HG03457 (cell line): ENCODE results near the gene MASP2.
"Not testable (repeated sequence)": the region's sequence is repeated elsewhere in the genome, so short reads cannot be mapped to it uniquely, and the experiment has no call there.

Source experiments
- ATAC-seq: cut with Tn5 transposase; IDR thresholded peaks from one replicate; pipeline ENCODE4 v1.9.1; 2021; ENCODE audit warnings: moderate number of reproducible peaks; ENCODE audit not compliant: unreplicated experiment

MASP2 gene

DNA sequence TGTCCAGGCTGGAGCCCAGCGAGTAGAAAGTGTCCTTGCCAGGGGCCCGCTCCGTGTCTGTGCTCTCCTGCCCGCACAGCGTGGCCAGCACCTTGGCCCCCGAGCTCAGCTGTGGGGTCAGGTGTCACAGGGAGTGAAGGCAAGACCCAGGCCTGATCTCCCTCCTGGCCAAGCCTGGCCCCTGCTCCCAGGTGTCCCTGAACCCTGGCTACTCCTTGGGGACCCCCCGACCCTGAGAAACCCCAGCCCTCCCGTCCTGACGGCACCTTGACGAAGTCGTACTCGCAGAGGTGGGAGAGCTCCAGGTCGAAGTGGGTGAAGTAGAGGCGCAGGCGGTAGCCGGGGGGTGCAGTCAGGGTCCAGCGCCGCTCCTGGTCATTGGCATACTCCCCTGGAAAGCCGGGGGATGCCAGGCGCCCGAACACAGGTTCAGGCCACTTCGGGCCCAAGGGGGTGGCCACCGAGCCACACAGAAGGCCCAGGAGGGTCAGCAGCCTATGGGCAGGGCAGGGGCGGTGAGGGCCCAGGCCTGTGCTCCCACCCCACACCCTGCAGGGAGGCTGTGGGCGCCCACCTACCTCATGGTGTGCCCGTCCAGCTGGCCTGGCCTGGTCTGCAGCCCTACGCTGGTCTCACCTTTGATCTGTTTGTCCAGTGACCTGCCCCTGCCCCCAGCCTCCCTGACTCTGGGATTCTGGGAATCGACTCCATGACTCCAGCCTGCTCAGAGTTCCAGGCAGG, at the start of gene MASP2:
Gene MASP2, minus strand, starts transcription at position 615 of the 741 bp plus-strand sequence. Its CDS starts 32 bp downstream, at position 583.
- ATAC-seq: no peak

DNA sequence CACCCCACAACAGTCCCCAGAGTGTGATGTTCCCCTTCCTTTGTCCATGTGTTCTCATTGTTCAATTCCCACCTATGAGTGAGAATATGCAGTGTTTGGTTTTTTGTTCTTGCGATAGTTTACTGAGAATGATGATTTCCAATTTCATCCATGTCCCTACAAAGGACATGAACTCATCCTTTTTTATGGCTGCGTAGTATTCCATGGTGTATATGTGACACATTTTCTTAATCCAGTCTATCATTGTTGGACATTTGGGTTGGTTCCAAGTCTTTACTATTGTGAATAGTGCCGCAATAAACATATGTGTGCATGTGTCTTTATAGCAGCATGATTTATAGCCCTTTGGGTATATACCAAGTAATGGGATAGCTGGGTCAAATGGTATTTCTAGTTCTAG, 36.7 kb upstream of the MASP2 start:
- not testable (repeated sequence) for ATAC-seq

DNA sequence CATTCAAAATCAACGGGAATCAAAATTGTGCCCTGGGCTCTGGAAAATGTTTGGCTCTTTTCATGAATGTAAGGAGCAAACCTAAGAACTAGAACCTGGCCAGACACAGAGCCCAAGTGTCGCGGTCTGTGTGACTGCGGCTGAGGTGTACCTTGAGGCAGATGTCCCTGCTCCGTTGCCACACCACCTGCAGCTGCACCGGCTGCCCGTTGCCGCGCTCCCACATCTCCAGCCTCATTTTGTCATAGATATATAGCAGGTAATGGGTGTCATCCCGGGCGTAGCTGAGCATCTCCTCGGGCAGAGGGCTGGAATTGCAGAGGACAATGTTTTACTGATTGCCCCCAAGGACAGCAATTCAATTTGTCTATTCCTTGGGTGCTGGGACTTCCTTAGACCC, 33.9 kb upstream of the MASP2 start:
- ATAC-seq: no peak

DNA sequence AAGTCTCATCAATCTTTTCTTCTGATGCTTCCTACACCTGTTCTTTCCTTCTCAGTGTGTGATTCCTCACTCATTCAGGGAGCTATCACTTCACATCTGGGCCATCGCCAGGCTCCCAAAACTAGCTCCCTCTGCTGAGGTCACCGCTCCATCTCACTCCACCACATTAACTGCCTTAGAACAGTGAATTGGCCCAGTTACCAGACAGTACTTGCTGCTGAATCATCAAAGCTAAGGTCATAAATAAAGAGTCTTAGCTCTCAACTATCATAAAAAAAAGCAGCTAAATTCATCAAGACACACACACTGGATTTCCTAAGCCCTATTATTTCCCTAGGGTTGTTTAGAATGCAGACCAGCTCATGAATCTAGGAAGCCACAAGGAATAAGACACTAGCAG, 31.6 kb upstream of the MASP2 start:
- no peak for ATAC-seq

DNA sequence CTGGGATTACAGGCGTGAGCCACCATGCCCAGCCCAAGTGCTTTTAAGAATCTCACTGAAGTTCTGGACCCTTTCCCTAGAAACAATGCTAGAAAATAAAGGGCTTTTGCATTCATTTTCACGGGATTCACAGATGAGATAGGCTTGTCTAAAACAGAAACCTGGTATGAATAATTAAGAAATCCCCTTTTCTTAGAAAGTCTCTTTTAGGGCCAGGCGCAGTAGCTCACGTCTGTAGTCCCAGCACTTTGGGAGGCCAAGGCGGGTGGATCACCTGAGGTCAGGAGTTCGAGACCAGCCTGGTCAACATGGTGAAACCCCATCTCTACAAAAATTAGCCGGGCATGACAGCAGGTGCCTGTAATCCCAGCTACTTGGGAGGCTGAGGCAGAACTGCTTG, 26.4 kb upstream of the MASP2 start:
- ATAC-seq: not testable (repeated sequence)

DNA sequence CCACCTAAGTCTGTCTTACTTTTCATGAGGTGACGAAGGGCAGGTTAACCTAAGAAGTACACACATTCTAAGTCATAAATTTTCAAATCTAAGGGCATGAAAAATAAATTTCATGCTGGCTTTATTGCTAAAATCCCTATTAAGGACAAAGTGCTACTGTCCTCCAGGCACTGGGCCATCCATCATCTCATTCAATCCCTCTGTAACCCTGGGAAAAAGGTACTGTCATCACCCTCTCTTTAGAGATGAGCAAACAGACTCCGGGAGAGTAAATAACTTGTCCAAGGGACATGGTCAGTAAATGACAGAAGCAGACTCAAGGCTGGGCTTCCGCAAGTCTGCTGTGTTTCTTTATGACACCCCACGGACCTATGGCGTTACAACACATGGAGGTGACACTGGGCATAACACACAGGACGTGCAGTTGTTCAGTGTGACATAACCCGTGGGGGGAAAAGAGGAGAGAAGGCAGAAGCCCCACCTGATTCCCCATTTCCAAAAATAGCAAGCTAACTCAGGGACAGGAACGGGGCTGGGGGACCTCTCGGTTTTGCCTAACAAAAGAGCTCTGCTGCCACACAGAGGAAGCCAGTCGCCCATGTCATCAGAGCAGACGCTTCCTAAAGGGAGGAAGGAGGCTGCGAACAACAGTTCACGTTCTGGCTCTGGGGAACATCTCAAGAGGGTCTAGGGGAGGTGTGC, 25.3 kb upstream of the MASP2 start:
- ATAC-seq: no peak

DNA sequence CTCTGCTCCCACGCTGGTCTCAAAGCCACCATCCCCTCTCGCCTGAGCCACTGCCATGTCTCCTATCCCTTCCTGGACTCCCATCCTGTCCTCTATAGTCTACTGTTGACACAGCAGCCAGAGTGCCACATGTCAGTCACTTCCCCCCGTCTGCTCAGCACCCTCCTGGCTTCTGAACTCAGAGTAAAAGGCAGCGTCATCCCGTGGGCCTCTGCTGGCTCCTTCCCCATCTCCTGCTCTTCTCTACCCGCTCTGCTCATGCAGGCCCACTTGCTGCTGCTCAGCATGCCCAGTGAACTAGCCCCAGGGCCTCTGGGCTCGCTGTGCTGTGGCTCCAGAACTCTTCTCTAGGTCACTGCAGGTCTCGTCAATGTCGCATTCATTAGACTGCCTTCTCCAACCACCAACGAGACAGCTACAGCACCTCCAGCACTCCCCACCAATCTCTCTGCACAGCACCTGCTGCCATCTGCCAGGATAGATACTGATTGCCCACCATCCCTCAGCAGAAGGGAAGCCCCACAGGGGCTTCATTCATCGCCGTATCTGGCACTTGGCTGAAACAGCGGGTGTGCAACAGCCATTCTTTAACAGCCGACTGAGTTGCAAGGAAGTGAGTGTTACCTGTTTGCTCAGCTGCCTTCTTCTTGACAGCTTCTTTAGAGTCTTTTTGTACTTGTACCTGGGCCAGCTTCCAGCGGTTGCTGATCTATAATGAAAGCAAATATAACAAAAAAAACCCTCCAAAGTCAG, 24.6 kb upstream of the MASP2 start:
- ATAC-seq: no peak

DNA sequence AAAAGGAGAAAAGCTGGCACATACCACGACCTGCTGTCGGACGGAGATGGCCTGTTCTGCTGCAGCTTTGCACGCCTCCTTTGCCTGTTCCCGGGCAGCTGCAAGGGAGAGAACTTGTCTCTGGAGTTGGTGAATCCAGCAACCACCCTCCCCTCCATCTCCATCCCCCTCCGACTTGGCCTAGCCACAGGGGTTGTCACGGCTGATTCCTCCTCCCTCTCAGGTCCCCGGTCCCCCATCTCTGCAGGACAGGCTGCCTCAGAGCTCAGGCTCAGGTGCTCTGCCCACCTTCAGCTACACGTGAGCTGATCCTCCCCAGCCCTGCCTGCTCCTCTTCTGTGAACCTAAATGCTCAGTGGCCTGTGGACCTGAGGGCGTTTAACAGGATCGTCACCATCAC, 23.8 kb upstream of the MASP2 start:
- no peak for ATAC-seq

DNA sequence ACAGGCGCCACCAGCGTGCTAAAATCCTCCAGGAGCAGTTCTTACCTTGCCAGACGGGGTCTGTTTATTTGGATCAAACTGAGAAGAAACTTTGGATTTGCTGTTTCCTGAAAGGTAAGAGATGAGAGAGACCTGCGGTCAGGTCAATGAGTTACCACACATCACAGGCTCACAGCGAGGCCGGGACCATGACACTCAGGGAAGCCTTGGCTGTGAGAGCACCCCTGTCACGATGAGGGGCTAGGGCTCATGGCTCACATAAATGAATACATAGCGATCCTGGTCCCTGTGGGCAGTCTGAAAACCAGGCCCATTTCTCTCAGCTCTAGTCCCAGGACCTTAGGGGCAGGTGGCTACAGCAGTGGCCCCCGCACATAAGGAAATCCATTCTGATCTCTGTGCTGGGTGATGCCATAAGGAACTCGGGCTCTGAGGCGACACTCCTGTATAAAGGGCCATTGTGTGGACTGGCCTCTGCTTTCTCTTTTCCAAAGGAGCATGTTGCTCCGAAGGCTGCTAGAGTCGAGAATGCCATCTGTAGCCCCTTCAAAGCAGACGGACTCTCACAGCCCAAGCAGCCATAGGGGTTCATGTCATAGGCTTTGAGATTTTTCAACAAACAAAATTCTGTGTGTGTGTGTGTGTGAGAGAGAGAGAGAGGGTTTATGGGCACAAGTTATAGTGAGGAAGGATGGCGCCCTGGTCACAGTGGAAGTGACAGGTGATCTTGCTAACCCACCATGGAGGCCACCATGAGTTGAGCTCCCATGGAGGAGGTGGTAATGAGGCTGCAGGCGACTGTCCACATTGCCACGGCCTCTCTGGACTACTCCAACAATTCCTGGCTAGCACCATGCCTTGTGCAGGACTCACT, 21.8 kb upstream of the MASP2 start:
- no peak for ATAC-seq

DNA sequence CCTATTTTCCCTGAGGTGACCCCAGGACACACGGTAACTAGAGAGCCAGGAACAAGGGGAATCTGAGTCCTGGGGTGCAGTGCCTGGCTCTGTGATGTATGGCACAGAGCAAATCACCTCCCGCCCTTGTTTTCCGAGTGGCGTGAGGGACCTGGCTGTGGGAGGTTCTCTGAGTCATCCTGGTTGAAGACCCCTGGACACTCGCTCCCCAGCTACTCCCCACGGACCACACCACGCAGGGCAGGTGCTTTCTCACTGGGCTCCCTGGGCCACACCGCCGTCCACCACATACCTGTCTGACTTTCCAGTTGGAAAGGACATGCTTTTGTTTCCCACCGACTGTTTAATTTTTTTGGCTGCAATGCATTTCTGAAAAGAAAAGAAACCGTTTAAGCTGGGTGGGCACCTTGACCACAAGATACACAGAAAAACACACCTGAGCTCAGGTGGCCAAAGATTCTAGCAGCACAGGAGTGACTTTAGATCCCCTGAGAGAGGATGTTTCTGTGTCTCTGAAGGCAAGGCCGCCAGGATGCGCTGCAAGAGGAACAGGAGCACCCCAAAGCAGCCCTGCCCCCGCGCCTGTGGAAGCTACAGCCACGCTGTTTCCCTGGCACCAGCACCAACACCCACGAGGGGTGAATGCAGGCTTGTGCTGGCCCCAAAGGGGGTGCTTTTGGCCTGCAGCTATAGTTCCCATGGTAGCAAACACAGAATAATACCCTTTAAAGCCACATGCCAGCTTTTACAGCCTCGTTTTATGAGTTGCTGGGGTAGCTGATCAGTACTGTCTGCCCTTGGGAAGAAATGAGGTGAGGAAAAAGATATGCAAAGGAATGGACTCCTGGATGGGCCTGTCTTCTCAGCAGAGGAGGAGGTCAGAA, 20.9 kb upstream of the MASP2 start:
- ATAC-seq: no peak

DNA sequence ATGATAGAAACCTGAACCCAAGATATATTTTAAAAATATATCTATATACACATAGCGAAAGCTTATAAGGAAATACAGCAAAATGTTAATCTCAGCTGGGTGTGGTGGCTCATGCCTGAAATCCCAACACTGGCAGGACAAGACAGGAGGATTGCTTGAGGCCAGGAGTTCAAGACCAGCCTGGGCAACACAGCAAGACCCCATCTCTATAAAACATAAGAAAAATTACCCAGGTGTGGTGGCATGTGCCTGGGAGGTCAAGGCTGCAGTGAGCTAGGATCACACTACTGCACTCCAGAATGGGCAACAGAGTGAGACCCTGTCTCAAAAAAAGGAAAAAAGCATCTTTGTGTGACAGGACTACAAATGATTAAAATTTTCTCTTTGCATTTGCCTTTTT, 18.8 kb upstream of the MASP2 start:
- ATAC-seq: no peak

DNA sequence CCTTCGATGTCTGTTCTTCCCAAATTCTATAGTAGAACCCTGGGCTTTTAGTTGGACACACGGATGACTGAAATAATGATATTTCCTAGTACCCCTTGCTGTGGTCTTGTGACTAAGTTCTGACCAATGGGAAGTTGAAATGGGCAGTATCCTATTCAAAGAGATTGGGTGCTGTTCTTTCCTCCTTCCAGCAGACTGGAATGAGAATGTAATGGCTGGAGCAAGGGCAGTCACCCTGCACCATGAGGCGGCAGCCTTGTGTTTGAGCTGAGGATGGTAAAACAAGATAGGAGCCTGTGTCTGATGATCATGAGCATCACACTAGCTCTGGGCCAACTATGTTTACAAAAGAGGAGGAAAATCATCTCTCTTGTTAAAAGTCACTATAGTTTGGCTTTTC, 17.9 kb upstream of the MASP2 start:
- no peak for ATAC-seq

DNA sequence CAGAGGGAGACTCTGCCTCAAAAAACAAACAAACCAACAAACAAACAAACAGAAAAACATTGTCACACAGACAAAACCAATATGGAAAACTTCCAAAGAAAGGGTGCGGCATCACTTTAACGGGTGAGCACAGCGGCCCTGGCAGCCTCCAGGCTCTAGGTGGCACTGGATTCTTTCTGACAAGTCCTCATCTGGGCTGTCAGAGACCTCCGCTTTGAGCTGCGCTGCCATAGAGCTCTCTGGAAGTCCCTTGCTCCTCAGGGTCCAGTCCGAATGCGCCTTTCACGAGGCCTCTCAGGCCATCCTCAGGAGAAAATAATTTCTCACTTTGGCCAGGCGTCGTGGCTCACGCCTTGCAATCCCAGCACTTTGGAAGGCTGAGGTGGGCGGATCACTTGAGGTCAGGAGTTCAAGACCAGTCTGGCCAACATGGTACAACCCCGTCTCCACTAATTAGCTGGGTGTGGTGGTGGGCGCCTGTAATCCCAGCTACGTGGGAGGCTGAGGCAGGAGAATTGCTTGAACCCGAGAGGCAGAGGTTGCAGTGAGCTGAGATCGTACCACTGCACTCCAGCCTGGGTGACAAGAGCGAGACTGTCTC, 17.0 kb upstream of the MASP2 start:
- ATAC-seq: not testable (repeated sequence)

DNA sequence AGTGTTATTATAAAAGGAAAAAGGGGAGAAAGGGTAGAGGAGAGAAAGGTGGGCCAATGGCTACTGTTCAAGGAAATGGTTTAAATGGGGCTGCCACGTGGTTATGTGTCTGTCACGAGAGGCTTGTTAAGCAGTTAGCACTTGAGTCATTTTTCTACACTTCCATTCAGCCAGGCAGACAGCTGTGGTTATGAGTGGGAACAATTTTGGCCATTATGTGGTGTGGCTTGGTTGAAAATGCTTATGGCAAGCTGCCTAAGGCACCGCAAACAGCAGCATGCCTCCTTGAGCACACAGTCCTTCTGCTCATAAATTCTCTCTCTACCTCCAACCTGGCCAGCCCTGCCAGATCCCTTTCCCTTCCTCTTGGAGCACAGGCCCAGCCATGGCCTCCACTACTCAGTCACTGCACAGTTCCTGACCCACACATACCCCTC, 15.9 kb upstream of the MASP2 start:
- peak; percentile 29 for ATAC-seq

DNA sequence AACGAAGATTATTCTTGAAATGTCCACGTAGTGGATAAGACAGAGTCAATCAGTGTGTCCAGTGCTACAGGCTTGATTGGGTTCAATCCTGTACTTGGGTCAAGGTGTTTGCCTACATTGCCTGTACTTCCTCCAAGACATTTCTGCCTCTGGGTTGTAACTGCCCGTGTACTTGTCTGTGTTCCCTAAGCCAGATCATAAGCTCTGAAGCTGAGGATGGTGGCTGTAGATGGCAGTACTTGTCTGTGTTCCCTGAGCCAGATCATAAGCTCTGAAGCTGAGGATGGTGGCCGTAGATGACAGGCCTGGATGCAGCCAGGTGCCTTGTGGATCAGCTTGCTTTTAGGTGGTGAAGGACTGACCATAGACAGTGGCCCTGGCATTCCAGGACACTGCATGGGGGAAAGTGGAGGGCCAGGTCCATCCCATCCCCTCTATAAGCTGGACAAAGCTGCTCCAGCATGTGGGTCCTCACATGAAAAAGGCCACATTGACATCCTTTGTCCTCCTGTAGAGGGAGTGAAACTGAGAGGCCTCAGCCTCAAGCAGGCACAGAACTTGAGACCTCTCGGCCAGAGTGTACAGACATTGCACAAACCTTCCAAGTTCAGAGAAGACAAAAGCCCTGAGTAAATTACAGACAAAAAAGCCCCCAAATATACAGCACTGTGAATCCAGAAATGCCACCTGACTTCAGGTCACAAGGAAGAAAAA, 14.8 kb upstream of the MASP2 start:
- no peak for ATAC-seq

DNA sequence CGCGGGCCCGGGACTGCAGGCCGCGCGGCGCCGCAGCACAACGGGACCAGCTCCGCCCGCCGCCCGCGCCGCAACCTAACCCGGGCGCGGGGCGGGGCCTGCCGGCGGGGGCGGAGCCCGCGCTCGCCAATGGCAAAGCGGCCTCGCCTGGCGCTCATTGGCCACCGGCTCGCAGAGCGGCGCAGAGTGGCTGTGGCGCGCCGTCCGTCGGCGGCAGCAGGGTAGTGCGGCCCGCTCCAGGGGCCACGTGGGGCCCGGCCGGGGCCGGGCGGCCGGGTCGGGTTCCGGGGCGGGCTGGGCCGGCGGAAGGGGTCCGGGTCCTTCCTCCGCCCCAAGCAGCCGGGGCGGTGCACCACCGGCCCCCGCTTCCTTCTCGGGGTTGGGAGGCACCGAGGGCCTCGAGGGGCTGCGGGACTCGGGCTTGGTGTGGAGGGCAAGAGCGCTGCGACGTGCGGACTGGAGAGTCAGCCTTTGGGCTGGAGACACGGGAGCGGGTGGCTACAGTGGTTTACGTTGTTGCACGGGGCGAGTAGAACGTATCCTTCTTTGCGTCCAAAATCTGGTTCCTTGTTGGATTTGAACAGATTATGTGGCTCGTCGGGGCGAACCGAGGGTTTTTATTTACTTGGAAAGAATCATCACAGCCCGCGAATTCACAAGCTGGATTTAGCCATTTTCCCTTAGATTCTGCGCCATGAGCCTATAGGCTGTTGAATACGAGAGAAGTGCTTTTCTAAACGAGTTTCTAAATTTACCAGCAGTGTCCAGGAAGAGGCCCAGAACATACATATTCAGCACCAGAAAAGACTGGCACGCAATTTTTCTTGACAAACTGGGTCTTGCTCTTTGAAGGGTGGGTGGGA, 13.2 kb upstream of the MASP2 start, which contains the start of gene SRM:
Gene SRM, minus strand, starts transcription at position 51 of the 863 bp plus-strand sequence. CDS start 75 bp downstream, outside the sequence.
- ATAC-seq: peak; percentile 77

DNA sequence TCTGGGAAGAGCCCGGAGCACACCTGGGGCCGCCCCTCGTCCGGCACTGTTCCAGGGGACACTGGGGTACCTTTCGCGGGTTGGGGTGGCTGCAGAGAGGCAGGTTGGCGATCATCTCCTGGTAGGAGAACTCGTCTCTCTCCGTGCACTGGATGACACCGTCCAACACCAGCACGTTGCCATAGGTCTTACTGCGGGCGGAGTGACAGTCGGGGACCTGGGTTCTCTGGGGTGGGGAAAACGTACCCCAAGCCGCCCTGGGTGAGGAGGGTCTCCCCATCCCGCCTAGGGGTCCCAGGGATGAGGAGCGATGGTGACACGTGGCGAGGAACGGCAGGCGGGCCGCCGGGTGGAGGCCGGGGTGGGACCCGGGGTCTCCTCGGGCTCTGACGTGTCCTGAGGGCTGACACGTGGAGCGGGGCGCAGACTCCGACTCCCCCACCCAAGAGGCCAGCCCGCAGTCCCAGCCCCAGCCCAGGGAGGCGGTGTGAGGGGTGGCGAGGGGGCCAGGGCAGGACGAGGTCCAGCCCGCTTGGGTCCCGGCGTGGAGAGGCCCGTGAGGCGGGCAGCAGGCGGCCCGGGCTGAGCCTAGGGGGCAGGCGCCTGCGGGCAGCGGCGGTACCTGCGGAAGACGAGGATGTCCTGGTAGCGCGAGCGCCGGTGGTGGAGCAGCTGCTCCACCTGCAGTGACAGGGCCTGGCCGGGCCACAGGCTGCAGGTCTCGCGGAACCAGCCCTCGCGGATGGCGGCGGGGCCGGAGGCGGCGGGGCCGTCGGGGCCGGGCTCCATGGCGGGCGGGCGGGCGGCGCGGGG, 12.3 kb upstream of the MASP2 start:
- ATAC-seq: no peak
